Subcutaneous adipose tissue (tissue), 4 donors: ENCODE measurements around the gene STAM2. TPM values are rescaled to one million over a fixed set of nuclear protein-coding genes. Genes with fewer than 3 reads are reported as not detected.

Experiments used
- CTCF ChIP-seq: fragments of 450-650 bp; IDR thresholded peaks from one replicate; pipeline ENCODE4 v1.5.1; 2016; ENCODE audit warnings: low read depth, mild to moderate bottlenecking, control low read depth, antibody characterized with exemption, moderate library complexity
- total RNA-seq, 4 donors: library from RNA; depleted of rRNA; stranded (reverse); fragments of >200 nt; gene quantifications; one replicate each; pipeline ENCODE4 v1.1.0, GENCODE V29; 2016

The STAM2 gene
- total RNA-seq, 4 donors from 2014 or later, result 33.5 to 39.4 (median 36.9) TPM

- no peak for TF ChIP-seq CTCF
These were observed 40.9 kb downstream of the STAM2 start for GRCh38 chr2:152134488-152135280.

GRCh38 chr2:152132306-152132705 lies 43.3 kb downstream of the STAM2 start:
- no peak for TF ChIP-seq CTCF

GRCh38 chr2:152127628-152128027 lies 47.9 kb downstream of the STAM2 start:
- TF ChIP-seq CTCF, result no peak

GRCh38 chr2:152126664-152127063 lies 48.9 kb downstream of the STAM2 start:
- no peak for TF ChIP-seq CTCF

GRCh38 chr2:152122161-152122560 lies 53.4 kb downstream of the STAM2 start:
- no peak for TF ChIP-seq CTCF

- no peak for TF ChIP-seq CTCF
These were observed 55.1 kb downstream of the STAM2 start for GRCh38 chr2:152120430-152120829.

GRCh38 chr2:152115952-152116351 lies 59.6 kb downstream of the STAM2 start:
- no peak for TF ChIP-seq CTCF
